ENCODE results near the gene ZNF616. TPM values are rescaled to one million over a fixed set of nuclear protein-coding genes. Genes with fewer than 3 reads are reported as not detected.

ZNF616 gene
- total RNA-seq, 2 donors from 2014 or later, result 2.4 to 3.3 TPM

- Histone ChIP-seq H3K27me3 (no peaks in the 10 kb centered on the region), H3K36me3 (peaks cover 84% of the 10 kb centered on the region), H3K9me3 (peaks cover 47 to 99% of the 10 kb centered on the region in 2 donors), H3K27ac (no peak overlapping the region), H3K4me1 (no peaks in the 10 kb centered on the region), H3K4me3 (no peak overlapping the region)
- no peak for DNase-seq (ENCODE audit: low spot score)
- no peak for TF ChIP-seq CTCF (IDR thresholded peaks at IDR 0.05)
These were observed 19.5 kb downstream of the ZNF616 start for GRCh38 chr19:52120286-52120685.

- Histone ChIP-seq H3K4me1 (no peaks in the 10 kb centered on the region), H3K9me3 (peaks cover 80 to 100% of the 10 kb centered on the region in 2 donors), H3K27ac (no peak overlapping the region), H3K36me3 (peaks cover 51% of the 10 kb centered on the region), H3K4me3 (no peak overlapping the region), H3K27me3 (no peaks in the 10 kb centered on the region)
- TF ChIP-seq CTCF (IDR thresholded peaks at IDR 0.05), result no peak
- DNase-seq (ENCODE audit: low spot score), result no peak
These were observed 24.1 kb downstream of the ZNF616 start for GRCh38 chr19:52115526-52116053.

- H3K27ac ChIP-seq, result no peak overlapping the region
- H3K4me3 ChIP-seq, result no peak overlapping the region
- peaks cover 46% of the 10 kb centered on the region for H3K36me3 ChIP-seq
- TF ChIP-seq CTCF (IDR thresholded peaks at IDR 0.05), result no peak
- no peaks in the 10 kb centered on the region for H3K4me1 ChIP-seq
- DNase-seq (ENCODE audit: low spot score), result no peak
- H3K27me3 ChIP-seq, result no peaks in the 10 kb centered on the region
- H3K9me3 ChIP-seq, result peaks cover 75 to 100% of the 10 kb centered on the region in 2 donors
These were observed 25.0 kb downstream of the ZNF616 start for GRCh38 chr19:52114691-52115090.

DNA sequence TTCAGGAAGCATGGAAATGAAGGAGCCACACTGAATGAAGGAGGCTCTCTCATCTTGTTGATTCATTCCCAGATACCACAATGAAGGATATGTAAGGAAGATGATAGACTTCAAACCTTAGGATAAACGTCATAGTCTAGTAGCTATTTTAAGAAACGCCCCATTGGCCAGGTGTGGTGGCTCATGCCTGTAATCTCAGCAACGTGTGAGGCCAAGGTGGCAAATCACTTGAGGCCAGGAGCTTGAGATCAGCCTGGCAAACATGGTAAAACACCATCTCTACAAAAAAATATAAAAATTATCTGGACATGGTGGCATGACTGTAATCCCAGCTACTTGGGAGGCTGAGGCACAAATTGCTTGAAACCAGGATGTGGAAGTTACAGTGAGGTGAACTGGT lies 27.1 kb downstream of the ZNF616 start:
- Histone ChIP-seq H3K4me1 (no peaks in the 10 kb centered on the region), H3K27ac (no peak overlapping the region), H3K9me3 (peaks cover 55 to 100% of the 10 kb centered on the region in 2 donors), H3K4me3 (no peak overlapping the region), H3K36me3 (peaks cover 26% of the 10 kb centered on the region), H3K27me3 (no peaks in the 10 kb centered on the region)
- no peak for TF ChIP-seq CTCF (IDR thresholded peaks at IDR 0.05)
- DNase-seq (ENCODE audit: low spot score), result no peak

DNA sequence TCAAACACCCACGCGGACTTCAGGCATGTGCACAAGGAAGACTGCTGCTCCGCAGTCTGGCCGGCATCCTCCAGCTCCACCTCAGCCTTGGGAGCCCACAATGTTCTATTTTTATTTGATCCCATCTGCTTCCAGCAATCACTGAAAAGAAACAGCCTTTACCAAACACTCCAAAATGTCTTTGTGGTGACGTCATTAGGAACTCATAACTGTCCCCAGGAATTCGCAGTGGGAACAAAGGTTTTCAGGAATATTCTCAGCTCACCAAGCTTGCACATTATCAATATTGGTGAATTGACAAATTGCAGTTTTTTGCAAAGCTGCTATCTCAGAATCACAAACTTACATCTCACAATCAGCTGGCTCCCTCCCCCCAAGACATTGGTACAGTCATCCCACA lies 29.0 kb downstream of the ZNF616 start:
- Histone ChIP-seq H3K4me1 (no peaks in the 10 kb centered on the region), H3K36me3 (peaks cover 7% of the 10 kb centered on the region), H3K27me3 (no peaks in the 10 kb centered on the region), H3K4me3 (no peak overlapping the region), H3K27ac (no peak overlapping the region), H3K9me3 (peaks cover 38 to 97% of the 10 kb centered on the region in 2 donors)
- TF ChIP-seq CTCF (IDR thresholded peaks at IDR 0.05), result no peak
- no peak for DNase-seq (ENCODE audit: low spot score)

DNA sequence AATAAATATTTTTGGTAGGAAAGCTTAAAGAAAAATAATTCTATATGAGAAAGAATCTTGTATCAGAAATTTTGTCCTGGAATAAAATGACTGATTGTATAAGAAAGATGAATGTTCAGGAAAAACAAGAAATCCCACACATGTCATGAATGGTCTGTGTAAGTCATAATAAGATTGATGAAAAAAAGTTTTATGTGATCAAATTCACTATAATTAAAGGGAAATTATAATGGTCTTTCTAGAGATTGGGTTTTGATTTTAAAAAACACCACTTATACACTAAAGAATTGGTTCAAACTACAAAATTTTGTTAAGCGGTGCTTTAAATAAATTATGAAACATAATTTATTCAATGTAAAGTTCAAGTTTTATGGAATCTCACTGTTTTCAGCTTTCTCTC lies 37.0 kb downstream of the ZNF616 start:
- H3K4me3 ChIP-seq, result no peak overlapping the region
- no peak for TF ChIP-seq CTCF (IDR thresholded peaks at IDR 0.05)
- H3K36me3 ChIP-seq, result no peaks in the 10 kb centered on the region
- H3K27me3 ChIP-seq, result no peaks in the 10 kb centered on the region
- H3K4me1 ChIP-seq, result no peaks in the 10 kb centered on the region
- H3K9me3 ChIP-seq, result peaks cover 0 to 34% of the 10 kb centered on the region in 2 donors
- no peak for DNase-seq (ENCODE audit: low spot score)
- H3K27ac ChIP-seq, result no peak overlapping the region

Data from right atrium auricular region (tissue), 2 donors.